GM19023 (cell line): ENCODE data around the gene MYH16.
"Not testable (repeated sequence)": the region's sequence is repeated elsewhere in the genome, so short reads cannot be mapped to it uniquely, and the experiment has no call there.

ENCODE experiments used
- ATAC-seq: cut with Tn5 transposase; IDR thresholded peaks from one replicate; pipeline ENCODE4 v1.9.1; 2021; ENCODE audit warnings: mild to moderate bottlenecking, moderate library complexity; ENCODE audit not compliant: unreplicated experiment

The MYH16 gene

GRCh38 chr7:99257675-99258074 lies 15.0 kb upstream of the MYH16 start:
- no peak for ATAC-seq

GRCh38 chr7:99258501-99258900 lies 14.1 kb upstream of the MYH16 start:
- ATAC-seq, result no peak

GRCh38 chr7:99260395-99260794 lies 12.2 kb upstream of the MYH16 start:
- no peak for ATAC-seq

DNA sequence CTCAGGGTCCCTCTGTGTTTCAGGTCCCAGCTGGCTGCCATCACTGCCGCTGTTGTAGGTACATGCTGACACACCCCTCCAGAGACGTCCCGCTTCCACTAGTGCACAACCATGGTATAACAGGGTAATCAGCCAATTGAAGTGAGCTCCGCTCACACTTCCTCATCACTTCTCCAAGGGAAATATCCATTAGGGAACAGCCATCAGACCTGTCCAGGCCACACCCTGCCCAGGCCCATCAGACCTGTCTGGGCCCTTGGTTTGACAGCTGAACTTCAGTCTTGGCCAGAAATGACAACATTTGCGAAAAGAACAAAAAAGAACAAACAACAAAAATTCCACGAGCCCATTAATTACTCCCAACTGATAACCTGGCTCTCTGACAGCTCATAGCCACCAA lies 11.0 kb upstream of the MYH16 start:
- no peak for ATAC-seq

GRCh38 chr7:99265848-99266480 lies 6.7 kb upstream of the MYH16 start:
- no peak for ATAC-seq

- ATAC-seq, result no peak
Observed at GRCh38 chr7:99267481-99267840, 5.2 kb upstream of the MYH16 start.

DNA sequence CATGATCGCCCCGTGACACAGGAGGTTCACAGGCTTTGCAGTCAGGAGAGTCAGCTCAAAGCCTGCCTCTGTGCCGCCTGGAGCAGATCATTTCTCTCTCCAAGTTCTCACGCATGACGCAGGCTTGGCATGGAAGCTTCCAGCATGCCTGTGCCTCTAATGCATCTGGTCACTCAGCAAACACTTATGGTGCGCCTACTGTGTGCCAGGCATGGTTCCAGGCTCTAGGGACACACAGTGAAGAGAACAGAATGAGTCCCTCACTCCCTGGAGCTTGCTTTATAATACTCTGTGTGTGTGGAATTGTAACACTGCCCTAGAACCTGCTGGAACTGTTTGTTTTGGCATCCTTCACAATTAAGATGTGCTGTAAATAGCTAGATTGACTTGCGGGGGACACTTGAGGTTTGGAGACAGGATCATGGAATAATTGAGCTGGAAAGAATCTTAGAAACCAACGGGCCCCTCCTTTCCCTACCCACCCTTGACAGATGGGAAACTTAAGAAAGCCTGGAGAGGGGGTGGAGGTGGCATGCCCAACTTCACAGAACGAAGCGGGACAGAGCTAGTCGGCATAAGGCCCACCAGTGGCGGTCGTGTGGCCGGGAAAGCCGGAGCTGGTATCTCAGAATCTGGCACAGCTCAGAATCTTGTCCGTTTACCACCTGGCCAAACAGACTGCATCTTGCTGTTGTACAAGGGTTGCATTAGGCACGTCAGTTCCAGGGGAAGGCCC lies 4.6 kb upstream of the MYH16 start:
- no peak for ATAC-seq

DNA sequence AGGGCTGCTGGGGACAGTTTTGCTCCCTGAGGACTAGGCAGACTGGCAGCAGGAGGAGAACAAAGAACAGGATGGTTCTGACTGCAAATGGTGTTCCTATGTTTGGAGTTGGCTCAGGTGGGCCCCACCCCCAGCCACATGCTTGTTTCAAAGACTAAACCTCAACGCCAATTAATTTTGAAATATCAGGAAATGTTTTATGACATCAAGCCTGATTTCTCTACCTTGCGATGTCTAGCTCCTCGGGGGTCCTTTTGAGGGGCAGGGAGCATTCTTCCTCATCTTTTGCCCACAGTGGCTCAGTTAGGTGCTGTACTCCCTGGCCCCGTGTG lies 4.1 kb upstream of the MYH16 start:
- no peak for ATAC-seq

- no peak for ATAC-seq
Observed at GRCh38 chr7:99270702-99271101, 1.9 kb upstream of the MYH16 start.

GRCh38 chr7:99273561-99273960 lies 922 bp downstream of the MYH16 start:
- ATAC-seq, result not testable (repeated sequence)

GRCh38 chr7:99274908-99275307 lies 2.3 kb downstream of the MYH16 start:
- not testable (repeated sequence) for ATAC-seq

DNA sequence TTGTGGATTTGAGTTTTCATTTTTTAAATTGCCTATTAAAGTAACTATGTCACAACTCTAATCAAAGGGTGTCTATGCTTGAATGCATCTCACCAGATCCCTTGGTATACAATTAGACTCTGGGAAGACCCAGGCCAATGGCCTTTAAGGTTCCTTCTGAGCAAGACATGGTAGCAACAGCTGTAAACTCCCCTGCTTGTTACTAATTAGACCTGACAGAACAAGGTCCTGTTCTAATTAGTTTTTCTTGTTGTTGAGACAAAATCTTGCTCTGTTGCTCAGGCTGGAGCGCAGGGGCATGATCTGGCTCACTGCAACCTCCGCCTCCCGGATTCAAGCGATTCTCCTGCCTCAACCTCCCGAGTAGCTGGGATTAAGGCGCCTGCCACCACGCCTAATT lies 2.9 kb downstream of the MYH16 start:
- no peak for ATAC-seq

DNA sequence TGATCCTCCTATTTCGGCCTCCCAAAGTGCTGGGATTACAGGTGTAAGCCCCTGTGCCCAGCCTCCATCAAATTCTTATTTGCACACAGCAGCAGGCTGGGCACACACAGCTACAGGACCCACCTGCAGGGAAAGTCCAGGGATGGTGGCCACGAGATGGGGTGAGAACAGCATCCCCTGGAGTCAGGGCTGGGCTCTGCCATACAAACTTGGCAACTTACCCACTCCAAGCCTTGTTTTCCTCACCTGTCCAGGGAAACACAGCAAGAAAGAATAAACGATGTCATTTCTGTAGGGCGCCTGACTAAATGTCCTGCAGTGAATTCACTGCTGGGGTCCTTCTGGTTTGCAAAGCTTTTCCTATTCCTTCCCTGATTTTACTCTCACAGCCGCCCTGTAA lies 5.5 kb downstream of the MYH16 start:
- no peak for ATAC-seq

DNA sequence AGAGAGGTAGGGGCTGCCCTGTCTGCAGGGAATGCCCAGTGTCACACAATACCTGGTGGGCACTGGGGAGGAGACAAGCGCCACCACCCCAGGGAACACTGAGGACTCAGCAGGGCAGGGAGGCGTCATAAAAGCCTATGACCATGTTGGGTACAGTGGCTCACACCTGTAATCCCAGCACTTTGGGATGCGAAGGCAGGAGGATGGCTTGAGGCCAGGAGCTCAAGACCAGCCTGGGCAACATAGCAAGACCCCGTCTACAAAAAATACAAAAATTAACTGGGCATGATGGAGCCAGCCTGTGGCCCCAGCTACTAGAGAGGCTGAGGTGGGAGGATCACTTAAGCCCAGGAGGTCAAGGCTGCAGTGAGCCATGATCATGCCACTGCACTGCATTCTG lies 11.5 kb downstream of the MYH16 start:
- ATAC-seq, result not testable (repeated sequence)

DNA sequence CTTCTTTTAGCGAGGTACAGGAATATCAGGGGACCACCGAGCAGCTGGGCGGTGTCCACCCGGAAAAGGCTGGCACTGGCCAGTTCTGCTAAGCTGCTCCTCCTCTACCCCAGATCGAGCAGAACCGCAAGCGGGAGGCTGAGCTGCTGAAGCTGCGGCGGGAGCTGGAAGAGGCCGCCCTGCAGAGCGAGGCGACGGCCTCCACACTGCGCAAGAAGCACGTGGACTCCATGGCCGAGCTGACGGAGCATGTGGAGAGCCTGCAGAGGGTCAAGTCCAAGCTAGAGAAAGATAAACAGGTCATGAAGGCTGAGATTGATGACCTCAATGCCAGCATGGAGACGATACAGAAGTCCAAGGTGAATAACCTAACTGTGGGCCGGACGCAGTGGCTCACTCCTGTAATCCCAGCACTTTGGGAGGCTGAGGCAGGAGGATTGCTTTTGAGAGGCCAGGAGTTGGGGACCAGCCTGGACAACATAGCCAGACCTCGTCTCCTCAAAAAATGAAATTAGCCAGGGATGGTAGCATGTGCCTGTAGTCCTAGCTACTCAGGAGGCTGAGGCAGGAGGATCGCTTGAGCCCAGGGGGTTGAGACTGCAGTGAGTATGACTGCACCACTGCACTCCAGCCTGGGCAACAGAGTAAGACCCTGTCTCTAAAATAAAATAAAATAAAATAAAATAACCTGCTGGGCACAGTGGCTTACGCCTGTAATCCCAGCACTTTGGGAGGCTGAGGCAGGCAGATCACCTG lies 15.3 kb downstream of the MYH16 start:
- no peak for ATAC-seq

DNA sequence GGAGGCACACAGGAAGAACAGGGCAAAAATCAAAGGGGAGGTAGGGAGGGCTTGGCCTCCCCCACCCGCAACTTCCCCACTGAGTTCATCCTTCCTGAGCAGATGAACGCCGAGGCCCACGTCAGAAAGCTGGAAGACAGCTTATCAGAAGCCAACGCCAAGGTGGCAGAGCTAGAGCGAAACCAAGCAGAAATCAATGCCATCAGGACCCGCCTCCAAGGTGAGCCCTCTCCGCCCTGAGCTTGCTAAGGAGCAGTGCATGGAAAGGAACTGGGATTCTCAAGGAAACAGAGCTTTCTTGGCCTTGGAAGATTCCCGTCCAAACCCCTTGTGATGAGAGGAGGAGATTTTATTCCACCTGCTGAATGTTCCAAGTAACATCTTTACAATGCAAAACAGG lies 16.5 kb downstream of the MYH16 start:
- ATAC-seq, result no peak

DNA sequence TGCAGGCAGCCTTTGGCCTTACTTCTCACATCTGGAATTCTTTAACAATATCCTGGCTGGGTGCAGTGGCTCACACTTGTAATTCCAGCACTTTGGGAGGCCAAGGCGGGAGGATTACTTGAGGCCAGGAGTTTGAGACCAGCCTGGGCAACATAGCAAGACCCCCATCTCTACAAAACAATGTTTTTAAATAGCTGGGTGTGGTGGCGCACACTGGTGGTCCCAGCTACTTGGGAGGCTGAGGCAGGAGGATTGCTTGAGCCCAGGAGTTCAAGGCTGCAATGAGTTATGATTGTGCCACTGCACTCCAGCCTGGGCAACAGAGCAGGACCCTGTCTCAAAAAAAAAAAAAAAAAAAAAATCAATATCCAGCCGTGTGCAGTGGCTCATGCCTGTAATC lies 17.5 kb downstream of the MYH16 start:
- not testable (repeated sequence) for ATAC-seq

DNA sequence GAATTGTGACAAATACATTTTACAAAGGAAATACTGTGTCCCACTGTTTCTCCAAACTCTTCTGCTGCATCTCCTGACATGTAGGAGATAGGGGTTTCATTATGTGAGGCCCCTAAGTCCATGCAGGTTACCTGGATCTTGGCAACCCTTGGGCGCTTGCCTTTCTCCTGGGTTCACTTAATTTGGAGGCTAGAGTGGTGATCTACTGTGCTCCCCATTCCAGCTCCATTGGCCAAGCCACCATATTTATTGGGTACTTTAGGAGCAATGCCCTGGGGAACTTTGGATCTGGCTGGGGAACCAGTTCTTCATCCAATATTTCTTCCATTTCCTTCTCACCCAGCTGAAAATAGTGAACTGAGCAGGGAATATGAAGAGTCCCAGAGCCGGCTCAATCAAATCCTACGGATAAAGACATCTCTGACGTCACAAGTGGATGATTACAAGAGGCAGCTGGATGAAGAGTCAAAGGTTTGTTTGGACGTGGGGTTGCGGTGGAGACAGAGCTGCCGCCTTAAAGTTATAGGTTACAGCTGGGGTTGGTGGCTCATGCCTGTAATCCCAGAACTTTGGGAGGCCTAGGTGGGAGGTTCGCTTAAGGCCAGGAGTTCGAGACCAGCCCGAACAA lies 18.5 kb downstream of the MYH16 start:
- no peak for ATAC-seq

DNA sequence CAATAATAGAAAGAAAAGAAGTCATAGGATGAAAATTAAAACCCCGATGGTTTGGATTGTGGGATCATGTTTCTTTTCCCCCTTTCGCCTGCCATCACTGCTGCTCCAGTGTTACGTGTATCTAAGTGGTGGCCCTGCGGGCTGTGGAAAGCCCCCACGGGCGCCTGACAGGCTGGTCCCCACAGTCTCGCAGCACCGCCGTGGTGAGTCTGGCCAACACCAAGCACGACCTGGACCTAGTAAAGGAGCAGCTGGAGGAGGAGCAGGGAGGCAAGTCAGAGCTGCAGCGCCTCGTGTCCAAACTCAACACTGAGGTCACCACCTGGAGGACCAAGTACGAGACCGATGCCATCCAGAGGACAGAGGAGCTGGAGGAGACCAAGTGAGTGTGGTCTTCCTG lies 19.5 kb downstream of the MYH16 start:
- ATAC-seq, result no peak

DNA sequence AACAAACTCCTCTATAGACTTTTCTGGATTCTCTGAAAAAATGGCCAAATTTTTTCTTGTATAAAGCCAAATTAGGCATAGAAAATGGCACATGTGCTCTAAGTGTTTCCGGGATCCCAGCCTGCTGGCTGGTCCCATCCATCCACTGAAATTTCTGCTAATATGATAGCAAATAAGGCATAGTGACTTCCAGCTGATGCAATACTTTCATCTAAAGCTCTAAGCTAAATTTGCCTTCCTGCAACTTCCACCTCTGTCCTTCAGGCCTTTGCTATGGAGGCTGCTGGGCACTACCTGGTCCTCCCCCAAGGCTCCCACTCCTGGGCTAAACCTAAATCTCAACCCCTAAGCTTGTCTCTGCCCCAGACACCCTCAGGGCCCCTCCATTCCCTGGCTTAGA lies 20.5 kb downstream of the MYH16 start:
- ATAC-seq, result no peak

- ATAC-seq, result no peak
Observed at GRCh38 chr7:99293650-99294049, 21.0 kb downstream of the MYH16 start.

- no peak for ATAC-seq
Observed at GRCh38 chr7:99296471-99296870, 23.8 kb downstream of the MYH16 start.
